Measurements from ENCODE around the gene PIGM. TPM values are rescaled to one million over a fixed set of nuclear protein-coding genes. Genes with fewer than 3 reads are reported as not detected.
A peak's percentile ranks its signal among the peaks of the same experiment; 100 is the strongest.

Gene PIGM
- total RNA-seq, 2 experiments from 2014 or later, result 5.9 to 6.4 TPM

DNA sequence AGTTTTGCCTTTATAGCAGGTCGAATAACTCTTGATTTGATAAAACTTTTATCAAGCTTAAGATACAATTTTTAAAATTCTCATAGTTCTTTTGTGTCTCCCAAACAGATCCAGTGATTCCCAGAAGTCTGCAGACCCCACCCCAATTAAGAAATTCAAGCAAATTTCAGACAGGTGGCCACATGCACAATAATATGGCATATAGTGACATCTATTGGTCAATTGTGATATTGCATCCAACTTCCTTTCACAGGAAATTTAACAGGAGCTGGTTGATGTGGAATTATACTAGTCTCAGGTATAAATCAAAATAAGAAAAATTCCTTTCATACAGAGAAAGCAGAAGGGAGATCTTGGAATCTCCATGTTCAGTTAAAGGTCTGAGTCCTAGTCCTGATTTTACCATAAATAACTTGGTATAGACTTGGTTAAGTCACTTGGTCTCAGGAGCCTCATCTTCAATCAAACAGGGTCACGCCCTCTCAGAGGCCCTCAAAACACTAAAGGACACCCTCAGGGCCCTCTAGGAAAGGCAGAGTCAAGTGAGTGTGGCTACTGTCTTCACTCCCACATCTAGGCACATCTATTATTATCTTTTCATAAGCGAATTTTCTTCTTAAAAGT, 24.1 kb downstream of the PIGM start:
- Mint-ChIP-seq H3K27ac (no peak overlapping the region), H3K36me3 (ENCODE audit: low read depth) (no peaks in the 10 kb centered on the region), H3K27me3 (peaks cover 19% of the 10 kb centered on the region), H3K4me3 (no peak overlapping the region), H3K9me3 (no peaks in the 10 kb centered on the region), H3K4me1 (no peaks in the 10 kb centered on the region)
- ChIA-PET POLR2A (no interaction called here), CTCF (interaction anchor here (0.8 to 4.1 kb wide), 16 partner anchors 8 to 227 kb away, joined by 3 to 32 read pairs (median 6); partner anchors contain the start of genes DUSP23 and PIGM)
- no peak for DNase-seq

DNA sequence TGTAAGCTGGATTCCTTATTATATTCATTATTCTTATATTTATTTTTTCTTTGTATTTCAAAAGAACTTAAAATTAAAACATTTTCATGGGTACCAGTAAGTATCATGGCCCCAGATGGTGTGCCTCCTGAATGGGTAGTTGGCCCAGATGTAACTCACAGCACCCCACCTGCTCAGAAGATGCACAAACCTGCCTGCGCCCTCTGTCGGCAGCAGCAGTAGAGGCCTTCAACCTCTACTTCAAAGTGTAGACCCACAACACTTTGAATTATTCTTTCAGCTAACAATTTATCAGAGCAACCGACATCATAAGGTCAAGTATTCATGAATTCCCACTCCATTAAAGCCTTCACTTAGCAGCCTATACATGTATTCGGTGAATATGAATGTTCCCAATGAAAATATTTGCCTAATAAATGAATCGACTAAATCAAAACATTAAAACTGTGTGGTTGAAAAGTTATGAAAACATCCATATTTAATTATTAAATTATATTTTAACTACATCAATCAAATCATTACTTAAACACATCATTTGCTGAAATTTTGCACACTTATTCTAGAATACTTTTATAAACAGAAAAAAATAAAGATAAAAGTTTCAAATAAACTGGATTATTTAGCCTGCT, 25.4 kb downstream of the PIGM start:
- POLR2A ChIA-PET, result no interaction called here
- no peak overlapping the region for H3K4me3 Mint-ChIP-seq

GRCh38 chr1:160005070-160005469, 26.7 kb downstream of the PIGM start:
- Mint-ChIP-seq H3K4me1 (no peaks in the 10 kb centered on the region), H3K4me3 (no peak overlapping the region), H3K27ac (no peak overlapping the region), H3K27me3 (peaks cover 21% of the 10 kb centered on the region), H3K9me3 (no peaks in the 10 kb centered on the region), H3K36me3 (ENCODE audit: low read depth) (no peaks in the 10 kb centered on the region)
- no peak for DNase-seq
- ChIA-PET POLR2A (no interaction called here), CTCF (interaction anchor here (0.9 to 4.1 kb wide), 8 partner anchors 16 to 372 kb away, joined by 3 to 32 read pairs (median 4); partner anchors contain the start of gene FCRL6)

More for the DNA sequence above, 25.4 kb downstream of the PIGM start:
- Mint-ChIP-seq H3K27ac (no peak overlapping the region), H3K27me3 (peaks cover 20% of the 10 kb centered on the region), H3K9me3 (no peaks in the 10 kb centered on the region), H3K36me3 (ENCODE audit: low read depth) (no peaks in the 10 kb centered on the region), H3K4me1 (no peaks in the 10 kb centered on the region)
- CTCF ChIA-PET, result interaction anchor here (0.7 to 4.1 kb wide), 17 partner anchors 10 to 390 kb away, joined by 3 to 32 read pairs (median 3); no protein-coding TSS in a partner anchor
- peak; percentile 84 for DNase-seq

GRCh38 chr1:160004425-160004824, 27.4 kb downstream of the PIGM start:
- no peak for DNase-seq
- no peak overlapping the region for H3K27ac Mint-ChIP-seq
- H3K9me3 Mint-ChIP-seq, result no peaks in the 10 kb centered on the region
- no peak overlapping the region for H3K4me3 Mint-ChIP-seq
- peaks cover 16% of the 10 kb centered on the region for H3K27me3 Mint-ChIP-seq
- CTCF ChIA-PET, result interaction anchor here (0.7 to 4.1 kb wide), 4 partner anchors 61 to 224 kb away, joined by 3 to 32 read pairs (median 4); partner anchors contain the start of gene DUSP23
- H3K36me3 Mint-ChIP-seq (ENCODE audit: low read depth), result no peaks in the 10 kb centered on the region
- no peaks in the 10 kb centered on the region for H3K4me1 Mint-ChIP-seq
- POLR2A ChIA-PET, result no interaction called here

GRCh38 chr1:160004001-160004400, 27.8 kb downstream of the PIGM start:
- no peak for DNase-seq
- Mint-ChIP-seq H3K36me3 (ENCODE audit: low read depth) (no peaks in the 10 kb centered on the region), H3K9me3 (no peaks in the 10 kb centered on the region), H3K27ac (no peak overlapping the region), H3K4me1 (no peaks in the 10 kb centered on the region), H3K27me3 (peaks cover 18% of the 10 kb centered on the region), H3K4me3 (no peak overlapping the region)
- POLR2A ChIA-PET, result no interaction called here
- CTCF ChIA-PET, result interaction anchor here (0.7 to 4.1 kb wide), 4 partner anchors 61 to 223 kb away, joined by 3 to 32 read pairs (median 4); partner anchors contain the start of gene DUSP23

- Mint-ChIP-seq H3K27me3 (peaks cover 30% of the 10 kb centered on the region), H3K4me3 (no peak overlapping the region), H3K36me3 (ENCODE audit: low read depth) (no peaks in the 10 kb centered on the region), H3K9me3 (no peaks in the 10 kb centered on the region), H3K4me1 (no peaks in the 10 kb centered on the region), H3K27ac (no peak overlapping the region)
- no peak for DNase-seq
- POLR2A ChIA-PET, result no interaction called here
- CTCF ChIA-PET, result interaction anchor here (0.8 to 1.6 kb wide), 5 partner anchors 12 to 202 kb away, joined by 3 read pairs; no protein-coding TSS in a partner anchor
These were observed 30.4 kb downstream of the PIGM start for GRCh38 chr1:160001440-160001839.

DNA sequence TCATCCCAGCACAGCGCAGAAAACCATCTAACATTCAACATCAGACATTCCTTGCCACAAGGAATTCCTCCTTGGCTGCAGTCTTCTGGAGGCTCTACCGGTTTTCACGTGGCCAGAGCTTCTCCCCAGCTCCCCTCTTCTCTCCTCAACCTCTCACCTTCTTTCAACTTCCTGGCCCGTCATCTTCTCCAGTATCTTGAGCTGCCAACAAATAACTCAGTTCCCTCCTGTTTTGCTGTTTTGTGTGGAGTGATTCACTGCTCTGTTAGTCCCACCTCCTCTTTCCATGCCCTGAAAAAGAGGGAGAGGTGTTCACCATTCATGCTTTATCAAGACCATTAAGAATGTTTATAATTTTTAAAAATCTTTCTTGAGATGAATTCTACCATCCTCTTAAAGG, 32.6 kb downstream of the PIGM start:
- no peak overlapping the region for H3K27ac Mint-ChIP-seq
- H3K27me3 Mint-ChIP-seq, result peaks cover 48% of the 10 kb centered on the region
- no peaks in the 10 kb centered on the region for H3K36me3 Mint-ChIP-seq (ENCODE audit: low read depth)
- no peaks in the 10 kb centered on the region for H3K9me3 Mint-ChIP-seq
- no peaks in the 10 kb centered on the region for H3K4me1 Mint-ChIP-seq
- no peak overlapping the region for H3K4me3 Mint-ChIP-seq
- ChIA-PET CTCF (no interaction called here), POLR2A (no interaction called here)
- DNase-seq, result no peak

- no peak overlapping the region for H3K4me3 Mint-ChIP-seq
- no peak overlapping the region for H3K27ac Mint-ChIP-seq
- H3K36me3 Mint-ChIP-seq (ENCODE audit: low read depth), result no peaks in the 10 kb centered on the region
- H3K27me3 Mint-ChIP-seq, result peaks cover 48% of the 10 kb centered on the region
- ChIA-PET CTCF (no interaction called here), POLR2A (no interaction called here)
- no peak for DNase-seq
- H3K9me3 Mint-ChIP-seq, result no peaks in the 10 kb centered on the region
- H3K4me1 Mint-ChIP-seq, result peaks cover 2% of the 10 kb centered on the region
These were observed 35.1 kb downstream of the PIGM start for GRCh38 chr1:159996653-159997052.

DNA sequence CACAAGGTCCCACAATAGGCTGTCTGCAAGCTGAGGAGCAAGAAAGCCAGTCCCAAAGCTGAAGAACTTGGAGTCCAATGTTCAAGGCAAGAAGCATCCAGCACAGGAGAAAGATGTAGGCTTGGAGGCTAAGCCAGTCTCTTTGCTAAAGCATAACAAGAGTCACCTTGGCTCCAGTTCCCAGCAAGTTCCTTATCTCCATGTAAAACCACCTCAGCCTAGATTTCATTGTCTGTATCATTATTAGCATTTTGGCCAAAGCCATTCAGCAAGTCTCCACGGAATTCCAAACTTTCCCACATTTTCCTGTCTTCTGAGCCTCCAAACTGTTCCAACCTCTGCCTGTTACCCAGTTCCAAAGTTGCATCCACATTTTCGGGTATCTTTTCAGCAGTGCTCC, 36.9 kb downstream of the PIGM start:
- ChIA-PET CTCF (no interaction called here), POLR2A (no interaction called here)
- Mint-ChIP-seq H3K9me3 (no peaks in the 10 kb centered on the region), H3K4me3 (no peak overlapping the region), H3K36me3 (ENCODE audit: low read depth) (no peaks in the 10 kb centered on the region), H3K27me3 (peaks cover 38% of the 10 kb centered on the region), H3K4me1 (peaks cover 9% of the 10 kb centered on the region), H3K27ac (no peak overlapping the region)
- no peak for DNase-seq

GRCh38 chr1:159993911-159994310, 37.9 kb downstream of the PIGM start:
- H3K36me3 Mint-ChIP-seq (ENCODE audit: low read depth), result no peaks in the 10 kb centered on the region
- POLR2A ChIA-PET, result no interaction called here
- DNase-seq, result no peak
- no peak overlapping the region for H3K4me3 Mint-ChIP-seq
- H3K4me1 Mint-ChIP-seq, result peaks cover 9% of the 10 kb centered on the region
- H3K9me3 Mint-ChIP-seq, result no peaks in the 10 kb centered on the region
- peaks cover 34% of the 10 kb centered on the region for H3K27me3 Mint-ChIP-seq
- H3K27ac Mint-ChIP-seq, result no peak overlapping the region
- CTCF ChIA-PET, result no interaction called here

- H3K4me1 Mint-ChIP-seq, result peaks cover 9% of the 10 kb centered on the region
- no peak overlapping the region for H3K27ac Mint-ChIP-seq
- DNase-seq, result no peak
- H3K27me3 Mint-ChIP-seq, result peaks cover 22% of the 10 kb centered on the region
- POLR2A ChIA-PET, result no interaction called here
- H3K36me3 Mint-ChIP-seq (ENCODE audit: low read depth), result no peaks in the 10 kb centered on the region
- CTCF ChIA-PET, result interaction anchor here (1.1 kb wide), 1 partner anchor 13 kb away, joined by 3 read pairs; no protein-coding TSS in a partner anchor
- no peaks in the 10 kb centered on the region for H3K9me3 Mint-ChIP-seq
- H3K4me3 Mint-ChIP-seq, result no peak overlapping the region
These were observed 39.6 kb downstream of the PIGM start for GRCh38 chr1:159992161-159992560.

DNA sequence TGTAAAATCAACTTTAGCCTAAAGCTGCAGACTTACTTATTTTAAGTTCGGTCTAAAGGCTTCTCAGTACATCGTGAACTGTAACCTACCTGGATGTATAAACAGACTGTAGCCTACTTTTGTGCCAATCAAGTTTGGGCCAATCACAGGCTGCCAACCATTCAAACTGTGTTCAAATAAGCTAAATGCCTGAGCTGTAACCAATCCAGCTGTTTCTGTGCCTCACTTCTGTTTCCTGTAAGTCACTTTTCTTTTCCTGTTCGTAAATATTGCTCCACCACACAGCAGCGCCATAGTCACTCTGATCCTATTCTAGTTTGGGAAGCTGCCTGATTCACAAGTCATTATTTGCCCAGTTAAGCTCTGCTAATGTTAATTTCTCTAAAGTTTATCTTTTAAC, 40.3 kb downstream of the PIGM start:
- no peaks in the 10 kb centered on the region for H3K9me3 Mint-ChIP-seq
- POLR2A ChIA-PET, result no interaction called here
- no peak overlapping the region for H3K4me3 Mint-ChIP-seq
- H3K4me1 Mint-ChIP-seq, result peaks cover 9% of the 10 kb centered on the region
- no peaks in the 10 kb centered on the region for H3K36me3 Mint-ChIP-seq (ENCODE audit: low read depth)
- CTCF ChIA-PET, result interaction anchor here (1.1 kb wide), 1 partner anchor 13 kb away, joined by 3 read pairs; no protein-coding TSS in a partner anchor
- peaks cover 19% of the 10 kb centered on the region for H3K27me3 Mint-ChIP-seq
- no peak overlapping the region for H3K27ac Mint-ChIP-seq
- peak; percentile 13 for DNase-seq

- CTCF ChIA-PET, result no interaction called here
- Mint-ChIP-seq H3K4me3 (no peak overlapping the region), H3K36me3 (ENCODE audit: low read depth) (no peaks in the 10 kb centered on the region), H3K9me3 (no peaks in the 10 kb centered on the region), H3K27me3 (peaks cover 9% of the 10 kb centered on the region), H3K27ac (no peak overlapping the region), H3K4me1 (peaks cover 9% of the 10 kb centered on the region)
- POLR2A ChIA-PET, result no interaction called here
- no peak for DNase-seq
These were observed 41.8 kb downstream of the PIGM start for GRCh38 chr1:159990005-159990404.
